ENCODE measurements around the gene WWOX. TPM values are rescaled to one million over a fixed set of nuclear protein-coding genes. Genes with fewer than 3 reads are reported as not detected.

Gene WWOX
- total and polyA plus RNA-seq, 10 donors = 5.9 to 90.3 (median 26.4) TPM

GRCh38 chr16:78258375-78259065 lies 159.1 kb downstream of the WWOX start:
- no peaks in the 10 kb centered on the region for H3K9me3 ChIP-seq
- intact Hi-C loops (cut with DNase I; ENCODE audit: low total_unique reads) = no loop called here
- no peak overlapping the region for H3K4me3 ChIP-seq
- peaks cover 0 to 4% (median 0%) of the 10 kb centered on the region in 6 donors for H3K36me3 ChIP-seq
- H3K27me3 ChIP-seq (replicated peaks in 1 of 7) = no peaks in the 10 kb centered on the region
- WGBS, 5 donors = 81 to 86% (median 83%) methylated on average over 9 of the region's 9 CpGs
- no peak overlapping the region for H3K27ac ChIP-seq
- H3K4me1 ChIP-seq = no peaks in the 10 kb centered on the region
- TF ChIP-seq POLR2AphosphoS5 (IDR thresholded peaks at IDR 0.05) (no peak), POLR2A (IDR thresholded peaks at IDR 0.05) (no peak), CTCF (IDR thresholded peaks at IDR 0.05 in 8 of 11, conservative IDR thresholded peaks at IDR 0.05 in 3 of 11) (no peak)
- no peak for DNase-seq

- Histone ChIP-seq H3K27me3 (replicated peaks in 1 of 7) (no peaks in the 10 kb centered on the region), H3K4me1 (no peaks in the 10 kb centered on the region), H3K36me3 (peaks cover 0 to 14% (median 0%) of the 10 kb centered on the region in 6 donors), H3K9me3 (peaks cover 0 to 12% (median 4%) of the 10 kb centered on the region in 8 donors), H3K4me3 (no peak overlapping the region), H3K27ac (no peak overlapping the region)
- intact Hi-C loops (cut with DNase I; ENCODE audit: low total_unique reads) = no loop called here
- TF ChIP-seq POLR2A (IDR thresholded peaks at IDR 0.05) = no peak
- TF ChIP-seq CTCF (IDR thresholded peaks at IDR 0.05 in 8 of 11, conservative IDR thresholded peaks at IDR 0.05 in 3 of 11) = no peak
- no peak for TF ChIP-seq POLR2AphosphoS5 (IDR thresholded peaks at IDR 0.05)
- 61 to 89% (median 73%) methylated on average over 5 of the region's 5 CpGs for WGBS, 5 donors
- no peak for DNase-seq
These were observed 160.4 kb downstream of the WWOX start for GRCh38 chr16:78259873-78260272.

- Histone ChIP-seq H3K4me1 (no peaks in the 10 kb centered on the region), H3K27me3 (replicated peaks in 1 of 7) (no peaks in the 10 kb centered on the region), H3K4me3 (no peak overlapping the region), H3K27ac (no peak overlapping the region), H3K9me3 (peaks cover 0 to 12% (median 4%) of the 10 kb centered on the region in 8 donors), H3K36me3 (peaks cover 0 to 14% (median 0%) of the 10 kb centered on the region in 6 donors)
- no peak for DNase-seq
- intact Hi-C loops (cut with DNase I; ENCODE audit: low total_unique reads) = no loop called here
- 93 to 98% (median 97%) methylated on average over 6 of the region's 6 CpGs for WGBS, 5 donors
- TF ChIP-seq POLR2AphosphoS5 (IDR thresholded peaks at IDR 0.05) (no peak), CTCF (IDR thresholded peaks at IDR 0.05 in 8 of 11, conservative IDR thresholded peaks at IDR 0.05 in 3 of 11) (no peak), POLR2A (IDR thresholded peaks at IDR 0.05) (no peak)
These were observed 165.2 kb downstream of the WWOX start for GRCh38 chr16:78264642-78265041.

- H3K4me1 ChIP-seq = no peaks in the 10 kb centered on the region
- no peak overlapping the region for H3K4me3 ChIP-seq
- peaks cover 0 to 5% (median 2%) of the 10 kb centered on the region in 8 donors for H3K9me3 ChIP-seq
- intact Hi-C loops (cut with DNase I; ENCODE audit: low total_unique reads) = no loop called here
- WGBS, 5 donors = 90 to 97% (median 94%) methylated on average over 7 of the region's 7 CpGs
- no peak for DNase-seq
- TF ChIP-seq POLR2A (IDR thresholded peaks at IDR 0.05) (no peak), CTCF (IDR thresholded peaks at IDR 0.05 in 8 of 11, conservative IDR thresholded peaks at IDR 0.05 in 3 of 11) (no peak), POLR2AphosphoS5 (IDR thresholded peaks at IDR 0.05) (no peak)
- H3K36me3 ChIP-seq = peaks cover 0 to 7% (median 0%) of the 10 kb centered on the region in 6 donors
- no peaks in the 10 kb centered on the region for H3K27me3 ChIP-seq (replicated peaks in 1 of 7)
- H3K27ac ChIP-seq = no peak overlapping the region
These were observed 169.8 kb downstream of the WWOX start for GRCh38 chr16:78269256-78269655.
